Measurements from ENCODE around the gene ADK. TPM values are rescaled to one million over a fixed set of nuclear protein-coding genes. Genes with fewer than 3 reads are reported as not detected.

ADK gene
- total and polyA plus RNA-seq, 2 donors (not counting 3 experiments of a cell fraction or from before 2014, with no cell fraction given) = 11.7 to 46.5 TPM

DNA sequence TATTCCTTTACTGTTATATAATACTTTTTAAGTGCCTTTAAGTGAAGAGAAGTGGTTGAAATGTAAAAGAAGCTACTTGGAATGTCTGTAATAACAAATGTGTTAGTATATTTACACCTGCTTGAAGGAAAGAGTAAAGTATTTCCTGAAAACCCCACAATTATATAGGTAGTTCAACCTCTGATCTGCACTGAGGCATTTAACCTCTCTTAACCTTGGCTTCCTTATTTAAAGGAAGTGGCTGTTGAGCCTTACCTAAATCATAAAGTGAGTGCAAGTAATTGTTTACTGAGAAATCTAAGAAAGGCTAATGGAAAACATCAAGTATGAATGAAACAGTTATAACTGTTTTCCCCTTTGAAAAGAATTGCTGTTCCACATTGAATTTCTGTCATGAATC lies 294.5 kb downstream of the ADK start:
- Histone ChIP-seq H3K27me3 (ENCODE audit: control insufficient read depth in 2 of 2, insufficient read depth in 2 of 2, low read length in 2 of 2) (no peaks in the 10 kb centered on the region), H3K9me1 (replicated peaks; ENCODE audit: control insufficient read depth, extremely low read depth, insufficient read depth, low read length) (no peaks in the 10 kb centered on the region), H3K4me3 (replicated peaks in 1 of 3; ENCODE audit: insufficient read depth in 1 of 3, low read depth in 1 of 3, low read length in 3 of 3) (no peak overlapping the region), H3K36me3 (ENCODE audit: control insufficient read depth in 2 of 2, extremely low read depth in 1 of 2, insufficient read depth in 2 of 2, low read length in 2 of 2) (no peaks in the 10 kb centered on the region), H3K9me3 (replicated peaks; ENCODE audit: control insufficient read depth, insufficient read depth, low read length) (no peaks in the 10 kb centered on the region), H3K4me2 (ENCODE audit: insufficient read depth, low read length) (peak overlapping the region; percentile 57), H2AFZ (ENCODE audit: low read depth, low read length) (no peak overlapping the region), H3K27ac (ENCODE audit: insufficient read depth, low read depth, low read length) (no peak overlapping the region), H4K20me1 (replicated peaks; ENCODE audit: control insufficient read depth, extremely low read depth, insufficient read depth, low read length) (no peaks in the 10 kb centered on the region), H3K4me1 (ENCODE audit: control insufficient read depth, extremely low read depth, insufficient read depth, low read length) (peaks cover 14% of the 10 kb centered on the region), H3K79me2 (ENCODE audit: control insufficient read depth, insufficient read depth, low read length) (no peaks in the 10 kb centered on the region), H3K9ac (replicated peaks; ENCODE audit: extremely low read depth, insufficient read depth, low read length) (no peak overlapping the region)
- no peak for TF ChIP-seq MYC (IDR thresholded peaks at IDR 0.05; ENCODE audit: low read depth, low read length)
- TF ChIP-seq, protein P1, sequence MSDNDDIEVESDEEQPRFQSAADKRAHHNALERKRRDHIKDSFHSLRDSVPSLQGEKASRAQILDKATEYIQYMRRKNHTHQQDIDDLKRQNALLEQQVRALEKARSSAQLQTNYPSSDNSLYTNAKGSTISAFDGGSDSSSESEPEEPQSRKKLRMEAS (IDR thresholded peaks at IDR 0.05; ENCODE audit: insufficient read depth, insufficient read length) = no peak
- no peak for TF ChIP-seq FOS (IDR thresholded peaks at IDR 0.05; ENCODE audit: borderline replicate concordance, insufficient read depth, low read length)
- no peak for TF ChIP-seq POLR2AphosphoS5 (IDR thresholded peaks at IDR 0.05; ENCODE audit: insufficient read depth, low read depth, low read length)
- no peak for TF ChIP-seq EZH2 (IDR thresholded peaks at IDR 0.05; ENCODE audit: borderline replicate concordance, low read depth, low read length, severe bottlenecking)
- no TSS peak for BruUV-seq (replicated peaks)
- intact Hi-C loops (cut with micrococcal nuclease) (no loop called here), dilution Hi-C loops (cut with MboI; ENCODE audit: extremely low pct_ligation_motif_present, low sequenced_read_pairs) (no loop called here)
- POLR2A ChIA-PET = no interaction called here
- FAIRE-seq (no peak), DNase-seq (ENCODE audit: low read depth, low spot score) (peak; percentile 54)
- CTCF ChIA-PET = interaction anchor here (0.9 to 1.5 kb wide), 3 partner anchors 10 to 58 kb away, joined by 3 to 8 read pairs (median 7); no protein-coding TSS in a partner anchor

DNA sequence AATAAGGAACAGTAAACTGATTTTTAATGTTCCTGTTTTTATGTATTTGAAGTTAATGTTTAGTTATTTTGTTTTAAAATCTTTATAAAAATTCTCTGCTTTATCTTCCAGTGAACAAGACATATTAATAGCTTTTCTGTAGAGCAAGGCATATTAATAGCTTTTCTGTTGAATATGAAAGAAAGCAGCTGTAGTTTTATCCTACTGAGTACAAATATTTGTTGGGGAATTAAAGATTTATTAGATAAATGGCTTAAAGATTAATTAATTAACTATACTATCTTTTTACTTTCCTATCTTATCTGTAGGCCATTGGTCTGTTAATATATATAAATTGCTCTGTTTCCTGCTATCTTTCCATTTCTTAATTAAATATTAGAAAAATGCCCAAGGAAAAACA lies 299.6 kb downstream of the ADK start:
- dilution Hi-C loops (cut with MboI; ENCODE audit: extremely low pct_ligation_motif_present, low sequenced_read_pairs) (no loop called here), intact Hi-C loops (cut with micrococcal nuclease) (no loop called here)
- Histone ChIP-seq H3K9me3 (replicated peaks; ENCODE audit: control insufficient read depth, insufficient read depth, low read length) (no peaks in the 10 kb centered on the region), H2AFZ (ENCODE audit: low read depth, low read length) (no peak overlapping the region), H3K4me2 (ENCODE audit: insufficient read depth, low read length) (no peak overlapping the region), H3K36me3 (ENCODE audit: control insufficient read depth in 2 of 2, extremely low read depth in 1 of 2, insufficient read depth in 2 of 2, low read length in 2 of 2) (no peaks in the 10 kb centered on the region), H3K4me3 (replicated peaks in 1 of 3; ENCODE audit: insufficient read depth in 1 of 3, low read depth in 1 of 3, low read length in 3 of 3) (no peak overlapping the region), H3K27ac (ENCODE audit: insufficient read depth, low read depth, low read length) (no peak overlapping the region), H4K20me1 (replicated peaks; ENCODE audit: control insufficient read depth, extremely low read depth, insufficient read depth, low read length) (no peaks in the 10 kb centered on the region), H3K9me1 (replicated peaks; ENCODE audit: control insufficient read depth, extremely low read depth, insufficient read depth, low read length) (no peaks in the 10 kb centered on the region), H3K79me2 (ENCODE audit: control insufficient read depth, insufficient read depth, low read length) (peaks cover 2% of the 10 kb centered on the region), H3K4me1 (ENCODE audit: control insufficient read depth, extremely low read depth, insufficient read depth, low read length) (peaks cover 5% of the 10 kb centered on the region), H3K9ac (replicated peaks; ENCODE audit: extremely low read depth, insufficient read depth, low read length) (no peak overlapping the region), H3K27me3 (ENCODE audit: control insufficient read depth in 2 of 2, insufficient read depth in 2 of 2, low read length in 2 of 2) (no peaks in the 10 kb centered on the region)
- no peak for FAIRE-seq
- no TSS peak for BruUV-seq (replicated peaks)
- DNase-seq (ENCODE audit: low read depth, low spot score) = no peak
- TF ChIP-seq POLR2AphosphoS5 (IDR thresholded peaks at IDR 0.05; ENCODE audit: insufficient read depth, low read depth, low read length) (no peak), FOS (IDR thresholded peaks at IDR 0.05; ENCODE audit: borderline replicate concordance, insufficient read depth, low read length) (no peak), EZH2 (IDR thresholded peaks at IDR 0.05; ENCODE audit: borderline replicate concordance, low read depth, low read length, severe bottlenecking) (no peak), MYC (IDR thresholded peaks at IDR 0.05; ENCODE audit: low read depth, low read length) (no peak), POLR2A (IDR thresholded peaks at IDR 0.05; ENCODE audit: low read depth, low read length) (no peak), GATA2 (IDR thresholded peaks at IDR 0.05; ENCODE audit: insufficient read depth, insufficient read length, low read depth, low read length) (no peak), JUN (IDR thresholded peaks at IDR 0.05; ENCODE audit: borderline replicate concordance, insufficient read depth, insufficient read length, low read depth) (no peak)
- TF ChIP-seq, protein P1 (IDR thresholded peaks at IDR 0.05; ENCODE audit: insufficient read depth, insufficient read length) = no peak
- TF ChIP-seq, protein P2, sequence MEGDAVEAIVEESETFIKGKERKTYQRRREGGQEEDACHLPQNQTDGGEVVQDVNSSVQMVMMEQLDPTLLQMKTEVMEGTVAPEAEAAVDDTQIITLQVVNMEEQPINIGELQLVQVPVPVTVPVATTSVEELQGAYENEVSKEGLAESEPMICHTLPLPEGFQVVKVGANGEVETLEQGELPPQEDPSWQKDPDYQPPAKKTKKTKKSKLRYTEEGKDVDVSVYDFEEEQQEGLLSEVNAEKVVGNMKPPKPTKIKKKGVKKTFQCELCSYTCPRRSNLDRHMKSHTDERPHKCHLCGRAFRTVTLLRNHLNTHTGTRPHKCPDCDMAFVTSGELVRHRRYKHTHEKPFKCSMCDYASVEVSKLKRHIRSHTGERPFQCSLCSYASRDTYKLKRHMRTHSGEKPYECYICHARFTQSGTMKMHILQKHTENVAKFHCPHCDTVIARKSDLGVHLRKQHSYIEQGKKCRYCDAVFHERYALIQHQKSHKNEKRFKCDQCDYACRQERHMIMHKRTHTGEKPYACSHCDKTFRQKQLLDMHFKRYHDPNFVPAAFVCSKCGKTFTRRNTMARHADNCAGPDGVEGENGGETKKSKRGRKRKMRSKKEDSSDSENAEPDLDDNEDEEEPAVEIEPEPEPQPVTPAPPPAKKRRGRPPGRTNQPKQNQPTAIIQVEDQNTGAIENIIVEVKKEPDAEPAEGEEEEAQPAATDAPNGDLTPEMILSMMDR (IDR thresholded peaks at IDR 0.05; ENCODE audit: extremely low read depth in 1 of 2, insufficient read depth in 1 of 2, low read depth in 1 of 2, low read length in 2 of 2) = no peak
- POLR2A ChIA-PET = interaction anchor here (0.7 kb wide), 1 partner anchor 177 kb away, joined by 5 read pairs; no protein-coding TSS in a partner anchor
- CTCF ChIA-PET = interaction anchor here (0.7 to 1.2 kb wide), 5 partner anchors 10 to 125 kb away, joined by 3 to 4 read pairs (median 3); no protein-coding TSS in a partner anchor

All from endothelial cell of umbilical vein (primary cell).